A673 (cell line): ENCODE results near the gene IL4.

Experiments
- CTCF ChIP-seq: fragments of 300-800, 200-600 bp; sonication (generic); conservative IDR thresholded peaks from 2 replicates; pipeline ENCODE4 v1.5.1; 2017; ENCODE audit warnings: low read depth, mild to moderate bottlenecking, antibody characterized with exemption, low read length, moderate library complexity, mixed read lengths
- EZH2 ChIP-seq: fragments of 200-600 bp; sonication (generic); IDR thresholded peaks from 2 replicates; pipeline ENCODE4 v1.6.1; 2017; ENCODE audit warnings: borderline replicate concordance, low read depth, mild to moderate bottlenecking, mixed read lengths, antibody characterized with exemption, low read length; ENCODE audit not compliant: poor library complexity, severe bottlenecking

- TF ChIP-seq CTCF, result no peak
- no peak for TF ChIP-seq EZH2
Measured at GRCh38 chr5:132629230-132629944, 44.4 kb upstream of the IL4 start.
